ENCODE data around the gene ECE1.

GRCh38 chr1:21234779-21235178, 55.5 kb downstream of the ECE1 start:
- TF ChIP-seq, protein P1, sequence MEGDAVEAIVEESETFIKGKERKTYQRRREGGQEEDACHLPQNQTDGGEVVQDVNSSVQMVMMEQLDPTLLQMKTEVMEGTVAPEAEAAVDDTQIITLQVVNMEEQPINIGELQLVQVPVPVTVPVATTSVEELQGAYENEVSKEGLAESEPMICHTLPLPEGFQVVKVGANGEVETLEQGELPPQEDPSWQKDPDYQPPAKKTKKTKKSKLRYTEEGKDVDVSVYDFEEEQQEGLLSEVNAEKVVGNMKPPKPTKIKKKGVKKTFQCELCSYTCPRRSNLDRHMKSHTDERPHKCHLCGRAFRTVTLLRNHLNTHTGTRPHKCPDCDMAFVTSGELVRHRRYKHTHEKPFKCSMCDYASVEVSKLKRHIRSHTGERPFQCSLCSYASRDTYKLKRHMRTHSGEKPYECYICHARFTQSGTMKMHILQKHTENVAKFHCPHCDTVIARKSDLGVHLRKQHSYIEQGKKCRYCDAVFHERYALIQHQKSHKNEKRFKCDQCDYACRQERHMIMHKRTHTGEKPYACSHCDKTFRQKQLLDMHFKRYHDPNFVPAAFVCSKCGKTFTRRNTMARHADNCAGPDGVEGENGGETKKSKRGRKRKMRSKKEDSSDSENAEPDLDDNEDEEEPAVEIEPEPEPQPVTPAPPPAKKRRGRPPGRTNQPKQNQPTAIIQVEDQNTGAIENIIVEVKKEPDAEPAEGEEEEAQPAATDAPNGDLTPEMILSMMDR (IDR thresholded peaks at IDR 0.05) = no peak
- no peak for TF ChIP-seq POLR2A (IDR thresholded peaks at IDR 0.05)

Measured in uterus (tissue), 2 donors.